ENCODE data around the gene SLC37A1.

SLC37A1 gene

GRCh38 chr21:42580793-42581321, 67.2 kb downstream of the SLC37A1 start:
- Mint-ChIP-seq H3K9me3 (peaks cover 0 to 7% of the 10 kb centered on the region in 2 donors), H3K27me3 (no peaks in the 10 kb centered on the region), H3K4me3 (no peak overlapping the region), H3K4me1 (ENCODE audit: low read depth in 2 of 2) (no peaks in the 10 kb centered on the region), H3K27ac (no peak overlapping the region), H3K36me3 (ENCODE audit: insufficient read depth) (peaks cover 8% of the 10 kb centered on the region)
- no peak for DNase-seq
- no peak for ATAC-seq (replicated peaks)

- no peaks in the 10 kb centered on the region for H3K4me1 Mint-ChIP-seq (ENCODE audit: low read depth in 2 of 2)
- peaks cover 6% of the 10 kb centered on the region for H3K36me3 Mint-ChIP-seq (ENCODE audit: insufficient read depth)
These were observed 67.8 kb downstream of the SLC37A1 start for GRCh38 chr21:42581336-42581992.

GRCh38 chr21:42581993-42582786, 68.5 kb downstream of the SLC37A1 start:
- Mint-ChIP-seq H3K27ac (no peak overlapping the region), H3K4me1 (ENCODE audit: low read depth in 2 of 2) (no peaks in the 10 kb centered on the region), H3K27me3 (no peaks in the 10 kb centered on the region), H3K36me3 (ENCODE audit: insufficient read depth) (peaks cover 6% of the 10 kb centered on the region), H3K9me3 (no peaks in the 10 kb centered on the region), H3K4me3 (no peak overlapping the region)
- ATAC-seq (replicated peaks) (no peak), DNase-seq (no peak)

More at GRCh38 chr21:42581336-42581992, 67.8 kb downstream of the SLC37A1 start:
- Mint-ChIP-seq H3K9me3 (peaks cover 0 to 4% of the 10 kb centered on the region in 2 donors), H3K27me3 (no peaks in the 10 kb centered on the region), H3K27ac (no peak overlapping the region), H3K4me3 (no peak overlapping the region)
- DNase-seq (no peak), ATAC-seq (replicated peaks) (no peak)

- no peaks in the 10 kb centered on the region for H3K4me1 Mint-ChIP-seq (ENCODE audit: low read depth in 2 of 2)
- no peak overlapping the region for H3K27ac Mint-ChIP-seq
- H3K4me3 Mint-ChIP-seq: no peak overlapping the region
- no peaks in the 10 kb centered on the region for H3K9me3 Mint-ChIP-seq
- H3K36me3 Mint-ChIP-seq (ENCODE audit: insufficient read depth): peaks cover 6% of the 10 kb centered on the region
- DNase-seq (no peak), ATAC-seq (replicated peaks) (no peak)
- H3K27me3 Mint-ChIP-seq: no peaks in the 10 kb centered on the region
These were observed 69.3 kb downstream of the SLC37A1 start for GRCh38 chr21:42582787-42583476.

GRCh38 chr21:42583477-42584295, 70.0 kb downstream of the SLC37A1 start:
- no peak overlapping the region for H3K4me3 Mint-ChIP-seq
- H3K9me3 Mint-ChIP-seq: no peaks in the 10 kb centered on the region
- H3K27me3 Mint-ChIP-seq: no peaks in the 10 kb centered on the region
- DNase-seq: no peak
- H3K27ac Mint-ChIP-seq: no peak overlapping the region
- H3K36me3 Mint-ChIP-seq (ENCODE audit: insufficient read depth): peaks cover 3% of the 10 kb centered on the region
- H3K4me1 Mint-ChIP-seq (ENCODE audit: low read depth in 2 of 2): no peaks in the 10 kb centered on the region
- no peak for ATAC-seq (replicated peaks)

- Mint-ChIP-seq H3K27me3 (no peaks in the 10 kb centered on the region), H3K36me3 (ENCODE audit: insufficient read depth) (peaks cover 3% of the 10 kb centered on the region), H3K27ac (no peak overlapping the region), H3K9me3 (no peaks in the 10 kb centered on the region), H3K4me3 (no peak overlapping the region), H3K4me1 (ENCODE audit: low read depth in 2 of 2) (no peaks in the 10 kb centered on the region)
- DNase-seq (no peak), ATAC-seq (replicated peaks) (no peak)
These were observed 70.6 kb downstream of the SLC37A1 start for GRCh38 chr21:42584296-42584641.

- H3K27me3 Mint-ChIP-seq: no peaks in the 10 kb centered on the region
- no peak for ATAC-seq (replicated peaks)
- no peak overlapping the region for H3K4me3 Mint-ChIP-seq
- no peaks in the 10 kb centered on the region for H3K4me1 Mint-ChIP-seq (ENCODE audit: low read depth in 2 of 2)
- no peaks in the 10 kb centered on the region for H3K9me3 Mint-ChIP-seq
- no peak for DNase-seq
- H3K36me3 Mint-ChIP-seq (ENCODE audit: insufficient read depth): peaks cover 3% of the 10 kb centered on the region
- H3K27ac Mint-ChIP-seq: no peak overlapping the region
These were observed 72.2 kb downstream of the SLC37A1 start for GRCh38 chr21:42585881-42586280.

GRCh38 chr21:42586406-42586805, 72.8 kb downstream of the SLC37A1 start:
- H3K27ac Mint-ChIP-seq: no peak overlapping the region
- H3K4me1 Mint-ChIP-seq (ENCODE audit: low read depth in 2 of 2): peaks cover 0 to 3% of the 10 kb centered on the region in 2 donors
- no peaks in the 10 kb centered on the region for H3K27me3 Mint-ChIP-seq
- H3K9me3 Mint-ChIP-seq: no peaks in the 10 kb centered on the region
- peaks cover 3% of the 10 kb centered on the region for H3K36me3 Mint-ChIP-seq (ENCODE audit: insufficient read depth)
- DNase-seq (no peak), ATAC-seq (replicated peaks) (no peak)
- H3K4me3 Mint-ChIP-seq: no peak overlapping the region

- DNase-seq: no peak
These were observed 73.4 kb downstream of the SLC37A1 start for GRCh38 chr21:42587036-42587435.

GRCh38 chr21:42590431-42591131, 76.9 kb downstream of the SLC37A1 start:
- Mint-ChIP-seq H3K4me3 (no peak overlapping the region), H3K27ac (no peak overlapping the region)
- DNase-seq: no peak

More at GRCh38 chr21:42587036-42587435, 73.4 kb downstream of the SLC37A1 start:
- H3K4me1 Mint-ChIP-seq (ENCODE audit: low read depth in 2 of 2): peaks cover 0 to 3% of the 10 kb centered on the region in 2 donors
- no peaks in the 10 kb centered on the region for H3K9me3 Mint-ChIP-seq
- H3K4me3 Mint-ChIP-seq: no peak overlapping the region
- H3K27ac Mint-ChIP-seq: no peak overlapping the region
- no peak for ATAC-seq (replicated peaks)
- peaks cover under 1 to 2% of the 10 kb centered on the region in 2 donors for H3K27me3 Mint-ChIP-seq
- peaks cover 3% of the 10 kb centered on the region for H3K36me3 Mint-ChIP-seq (ENCODE audit: insufficient read depth)

GRCh38 chr21:42591170-42591869, 77.7 kb downstream of the SLC37A1 start:
- Mint-ChIP-seq H3K27ac (no peak overlapping the region), H3K27me3 (peaks cover 18 to 27% of the 10 kb centered on the region in 2 donors), H3K9me3 (no peaks in the 10 kb centered on the region), H3K36me3 (ENCODE audit: insufficient read depth) (no peaks in the 10 kb centered on the region), H3K4me3 (no peak overlapping the region), H3K4me1 (ENCODE audit: low read depth in 2 of 2) (peaks cover 0 to 7% of the 10 kb centered on the region in 2 donors)
- no peak for ATAC-seq (replicated peaks)
- no peak for DNase-seq

More at GRCh38 chr21:42590431-42591131, 76.9 kb downstream of the SLC37A1 start:
- Mint-ChIP-seq H3K36me3 (ENCODE audit: insufficient read depth) (no peaks in the 10 kb centered on the region), H3K27me3 (peaks cover 12 to 20% of the 10 kb centered on the region in 2 donors), H3K9me3 (no peaks in the 10 kb centered on the region), H3K4me1 (ENCODE audit: low read depth in 2 of 2) (peaks cover 0 to 7% of the 10 kb centered on the region in 2 donors)
- no peak for ATAC-seq (replicated peaks)
